Neural progenitor cell (in vitro differentiated cells): ENCODE results near the gene OSCP1. TPM values are rescaled to one million over a fixed set of nuclear protein-coding genes. Genes with fewer than 3 reads are reported as not detected.

Experiments used
- DNase-seq: peaks from one replicate; pipeline ENCODE4 v3.0.0-alpha.2; 2016; ENCODE audit warnings: low spot score
- H2AFZ ChIP-seq: fragments of 200-600 bp; sonication (generic); replicated peaks from 2 replicates; pipeline ENCODE4 v1.6.1; 2016; ENCODE audit warnings: antibody characterized with exemption
- H3F3A ChIP-seq: fragments of 200-600 bp; sonication (generic); 2 replicates; pipeline ENCODE4 v1.6.1; 2016; ENCODE audit warnings: antibody characterized with exemption, low read depth
- H3K27ac ChIP-seq: fragments of 200-600 bp; sonication (generic); 2 replicates; pipeline ENCODE4 v1.5.1; 2016; ENCODE audit warnings: mild to moderate bottlenecking
- H3K27me3 ChIP-seq: fragments of 200-600 bp; sonication (generic); 2 replicates; pipeline ENCODE4 v1.6.1; 2016; ENCODE audit warnings: mild to moderate bottlenecking, moderate library complexity
- H3K36me3 ChIP-seq: fragments of 200-600 bp; sonication (generic); 2 replicates; pipeline ENCODE4 v1.5.1; 2016
- H3K4me1 ChIP-seq: fragments of 200-600 bp; sonication (generic); 2 replicates; pipeline ENCODE4 v1.6.1; 2016; ENCODE audit warnings: mixed run types
- H3K4me2 ChIP-seq: fragments of 200-600 bp; sonication (generic); 2 replicates; pipeline ENCODE4 v1.6.1; 2016
- H3K4me3 ChIP-seq: fragments of 200-600 bp; sonication (generic); 2 replicates; pipeline ENCODE4 v1.5.1; 2016
- H3K79me2 ChIP-seq: fragments of 200-600 bp; sonication (generic); 2 replicates; pipeline ENCODE4 v1.6.1; 2016; ENCODE audit warnings: low read depth
- H3K9ac ChIP-seq: fragments of 200-600 bp; sonication (generic); 2 replicates; pipeline ENCODE4 v1.6.1; 2016
- H3K9me3 ChIP-seq: fragments of 200-600 bp; sonication (generic); 2 replicates; pipeline ENCODE4 v1.5.1; 2016; ENCODE audit warnings: low read depth
- H4K20me1 ChIP-seq: fragments of 200-600 bp; sonication (generic); 2 replicates; pipeline ENCODE4 v1.6.1; 2016; ENCODE audit warnings: low read depth
- H3K27ac Mint-ChIP-seq: 3 replicates; pipeline ENCODE4 v1.8.0; 2021; ENCODE audit warnings: mixed read lengths
- H3K27me3 Mint-ChIP-seq: 2 replicates; pipeline ENCODE4 v1.8.0; 2022; ENCODE audit warnings: low read depth, mild to moderate bottlenecking, inconsistent platforms, moderate library complexity, mixed read lengths; ENCODE audit not compliant: insufficient read depth
- H3K36me3 Mint-ChIP-seq: 3 replicates; pipeline ENCODE4 v1.8.0; 2021; ENCODE audit warnings: mixed read lengths
- H3K4me1 Mint-ChIP-seq: 3 replicates; pipeline ENCODE4 v1.8.0; 2021; ENCODE audit warnings: mixed read lengths
- H3K4me3 Mint-ChIP-seq: 3 replicates; pipeline ENCODE4 v1.8.0; 2021; ENCODE audit warnings: mild to moderate bottlenecking, moderate library complexity, mixed read lengths
- H3K9me3 Mint-ChIP-seq: 3 replicates; pipeline ENCODE4 v1.8.0; 2020; ENCODE audit warnings: mixed read lengths
- EZH2 ChIP-seq: fragments of 200-600 bp; sonication (generic); IDR thresholded peaks from 2 replicates; pipeline ENCODE4 v1.6.1; 2017; ENCODE audit warnings: antibody characterized with exemption, mild to moderate bottlenecking, moderate library complexity
- EZH2phosphoT487 ChIP-seq: fragments of 200-600 bp; sonication (generic); IDR thresholded peaks from 2 replicates; pipeline ENCODE4 v1.6.1; 2017; ENCODE audit warnings: antibody characterized with exemption
- total RNA-seq: library from RNA; depleted of rRNA; stranded (reverse); fragments of >200 nt; gene quantifications from 2 replicates; pipeline ENCODE4 v1.2.3, GENCODE V29; 2015; ENCODE audit warnings: low replicate concordance
- TF ChIP-seq, protein P1 (sequence below): fragments of 200-600 bp; sonication (generic); IDR thresholded peaks from 2 replicates; pipeline ENCODE4 v1.5.1; 2017; ENCODE audit warnings: antibody characterized with exemption, mild to moderate bottlenecking

OSCP1 gene, protein sequence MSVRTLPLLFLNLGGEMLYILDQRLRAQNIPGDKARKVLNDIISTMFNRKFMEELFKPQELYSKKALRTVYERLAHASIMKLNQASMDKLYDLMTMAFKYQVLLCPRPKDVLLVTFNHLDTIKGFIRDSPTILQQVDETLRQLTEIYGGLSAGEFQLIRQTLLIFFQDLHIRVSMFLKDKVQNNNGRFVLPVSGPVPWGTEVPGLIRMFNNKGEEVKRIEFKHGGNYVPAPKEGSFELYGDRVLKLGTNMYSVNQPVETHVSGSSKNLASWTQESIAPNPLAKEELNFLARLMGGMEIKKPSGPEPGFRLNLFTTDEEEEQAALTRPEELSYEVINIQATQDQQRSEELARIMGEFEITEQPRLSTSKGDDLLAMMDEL
- total RNA-seq = 7.8 and 8.2 TPM in 2 replicates

DNA sequence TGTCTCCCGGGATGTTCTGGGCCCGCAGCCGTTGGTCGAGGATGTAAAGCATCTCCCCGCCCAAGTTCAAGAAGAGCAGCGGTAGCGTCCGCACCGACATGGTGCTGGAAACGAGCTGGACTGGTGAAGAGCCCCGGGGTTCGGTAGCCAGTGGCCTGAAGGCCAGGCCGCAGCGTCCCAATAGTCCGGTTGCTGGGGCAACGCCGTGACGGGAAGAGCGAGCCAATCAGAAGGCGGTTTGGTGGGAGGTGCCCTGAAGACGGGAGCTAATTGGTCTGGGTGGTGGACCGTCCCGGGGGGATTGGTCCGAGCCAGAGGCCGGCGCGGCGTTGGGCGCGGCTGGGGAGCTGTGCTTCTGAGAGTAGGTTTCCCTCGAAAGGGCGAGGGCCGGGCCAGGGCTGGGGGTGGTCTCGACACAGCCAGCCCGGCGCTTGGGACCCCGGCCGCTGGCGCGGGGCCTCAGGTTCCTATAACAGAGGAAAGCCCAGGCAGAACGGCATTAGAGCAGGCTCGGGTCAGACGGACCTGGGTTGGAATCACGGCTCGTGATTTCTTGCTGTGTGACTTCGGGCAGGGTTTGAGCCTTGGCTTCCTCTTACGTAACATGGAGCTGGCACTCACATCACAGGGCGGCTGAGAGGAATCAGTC, at the start of gene OSCP1:
Gene OSCP1 (minus strand): TSS at position 182 of the 649 bp plus-strand sequence. CDS start 82 bp downstream, at position 100.
- H3K4me3 ChIP-seq = peak within 1 kb of the TSS; percentile 58
- no peaks in the 10 kb centered on the region for H4K20me1 ChIP-seq
- no peaks in the 10 kb centered on the region for H3K9me3 ChIP-seq
- H3K4me1 Mint-ChIP-seq = peaks cover 32% of the 10 kb centered on the region
- peak within 1 kb of the TSS; percentile 80 for H3K4me2 ChIP-seq
- H3K27me3 Mint-ChIP-seq = no peaks in the 10 kb centered on the region
- peak within 1 kb of the TSS; percentile 98 for H3K27ac Mint-ChIP-seq
- TF ChIP-seq EZH2phosphoT487 = no peak
- no peak for TF ChIP-seq EZH2
- TF ChIP-seq, protein P1, sequence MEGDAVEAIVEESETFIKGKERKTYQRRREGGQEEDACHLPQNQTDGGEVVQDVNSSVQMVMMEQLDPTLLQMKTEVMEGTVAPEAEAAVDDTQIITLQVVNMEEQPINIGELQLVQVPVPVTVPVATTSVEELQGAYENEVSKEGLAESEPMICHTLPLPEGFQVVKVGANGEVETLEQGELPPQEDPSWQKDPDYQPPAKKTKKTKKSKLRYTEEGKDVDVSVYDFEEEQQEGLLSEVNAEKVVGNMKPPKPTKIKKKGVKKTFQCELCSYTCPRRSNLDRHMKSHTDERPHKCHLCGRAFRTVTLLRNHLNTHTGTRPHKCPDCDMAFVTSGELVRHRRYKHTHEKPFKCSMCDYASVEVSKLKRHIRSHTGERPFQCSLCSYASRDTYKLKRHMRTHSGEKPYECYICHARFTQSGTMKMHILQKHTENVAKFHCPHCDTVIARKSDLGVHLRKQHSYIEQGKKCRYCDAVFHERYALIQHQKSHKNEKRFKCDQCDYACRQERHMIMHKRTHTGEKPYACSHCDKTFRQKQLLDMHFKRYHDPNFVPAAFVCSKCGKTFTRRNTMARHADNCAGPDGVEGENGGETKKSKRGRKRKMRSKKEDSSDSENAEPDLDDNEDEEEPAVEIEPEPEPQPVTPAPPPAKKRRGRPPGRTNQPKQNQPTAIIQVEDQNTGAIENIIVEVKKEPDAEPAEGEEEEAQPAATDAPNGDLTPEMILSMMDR = no peak
- no peaks in the 10 kb centered on the region for H3K9me3 Mint-ChIP-seq
- H3K36me3 ChIP-seq = no peaks in the 10 kb centered on the region
- no peaks in the 10 kb centered on the region for H3K27me3 ChIP-seq
- DNase-seq = peak; percentile 98
- no peaks in the 10 kb centered on the region for H3K4me1 ChIP-seq
- H3F3A ChIP-seq = peaks cover 11% of the 10 kb centered on the region
- H3K4me3 Mint-ChIP-seq = peak within 1 kb of the TSS; percentile 96
- H3K36me3 Mint-ChIP-seq = peaks cover 4% of the 10 kb centered on the region
- peak within 1 kb of the TSS; percentile 69 for H3K27ac ChIP-seq
- peak within 1 kb of the TSS; percentile 46 for H3K9ac ChIP-seq
- no peaks in the 10 kb centered on the region for H3K79me2 ChIP-seq
- H2AFZ ChIP-seq = peak within 1 kb of the TSS; percentile 60

DNA sequence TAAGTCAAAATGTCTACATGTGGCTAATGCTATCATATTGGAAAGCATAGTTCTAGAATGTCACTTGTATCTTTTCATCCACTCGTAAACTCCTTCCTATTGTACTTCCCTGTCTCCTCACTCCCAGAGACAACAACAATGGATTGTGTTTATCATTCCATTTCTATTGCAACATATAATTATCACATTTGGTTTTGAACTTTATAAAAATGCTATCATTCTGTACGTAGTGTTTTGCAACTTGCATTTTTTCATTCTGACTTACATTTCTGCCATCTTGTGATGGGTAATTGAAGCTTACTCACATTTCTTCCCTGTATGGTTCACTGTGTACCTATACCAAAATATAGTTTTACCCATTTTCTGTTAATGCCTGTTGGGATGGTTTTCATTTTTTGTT, 47.0 kb upstream of the OSCP1 start:
- no peak overlapping the region for H3K9ac ChIP-seq
- no peak overlapping the region for H3K4me3 ChIP-seq
- Mint-ChIP-seq H3K36me3 (no peaks in the 10 kb centered on the region), H3K4me1 (no peaks in the 10 kb centered on the region), H3K9me3 (no peaks in the 10 kb centered on the region), H3K27me3 (peaks cover 3% of the 10 kb centered on the region), H3K27ac (no peak overlapping the region), H3K4me3 (no peak overlapping the region)
- H3K27me3 ChIP-seq = peaks cover 12% of the 10 kb centered on the region
- H3K4me1 ChIP-seq = no peaks in the 10 kb centered on the region
- no peak overlapping the region for H3K4me2 ChIP-seq
- H3F3A ChIP-seq = no peaks in the 10 kb centered on the region
- H3K27ac ChIP-seq = no peak overlapping the region
- no peaks in the 10 kb centered on the region for H3K9me3 ChIP-seq
- no peak for DNase-seq
- H3K36me3 ChIP-seq = no peaks in the 10 kb centered on the region
- TF ChIP-seq EZH2phosphoT487 = no peak
- TF ChIP-seq, protein P1 = no peak
- no peak for TF ChIP-seq EZH2
- no peaks in the 10 kb centered on the region for H4K20me1 ChIP-seq
- no peak overlapping the region for H2AFZ ChIP-seq
- H3K79me2 ChIP-seq = no peaks in the 10 kb centered on the region

DNA sequence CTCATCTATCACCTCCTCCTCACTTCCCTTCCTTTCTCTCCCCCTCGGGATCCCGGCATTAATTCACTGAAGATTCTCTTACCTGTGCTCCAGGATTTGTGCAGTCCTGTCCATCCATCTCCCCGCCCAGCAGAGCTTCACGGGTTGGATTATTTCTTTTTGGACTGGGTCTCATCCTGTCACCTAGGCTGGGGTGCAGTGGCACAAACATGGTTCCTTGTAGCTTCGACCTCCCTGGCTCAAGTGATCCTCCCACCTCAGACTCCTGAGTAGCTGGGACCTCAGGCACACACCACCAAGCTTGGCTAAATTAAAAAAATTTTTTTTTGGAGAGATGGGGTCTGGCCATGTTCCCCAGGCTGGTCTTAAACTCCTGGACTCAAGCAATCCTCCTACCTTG, 44.7 kb upstream of the OSCP1 start:
- no peak overlapping the region for H3K27ac ChIP-seq
- H3K4me2 ChIP-seq = no peak overlapping the region
- H3K9ac ChIP-seq = no peak overlapping the region
- TF ChIP-seq, protein P1 = no peak
- TF ChIP-seq EZH2 (no peak), EZH2phosphoT487 (no peak)
- Mint-ChIP-seq H3K27me3 (peaks cover 3% of the 10 kb centered on the region), H3K36me3 (no peaks in the 10 kb centered on the region), H3K27ac (no peak overlapping the region), H3K4me3 (no peak overlapping the region), H3K4me1 (no peaks in the 10 kb centered on the region), H3K9me3 (no peaks in the 10 kb centered on the region)
- H3F3A ChIP-seq = no peaks in the 10 kb centered on the region
- peaks cover 12% of the 10 kb centered on the region for H3K27me3 ChIP-seq
- H2AFZ ChIP-seq = no peak overlapping the region
- no peak for DNase-seq
- no peaks in the 10 kb centered on the region for H3K9me3 ChIP-seq
- no peaks in the 10 kb centered on the region for H3K4me1 ChIP-seq
- no peak overlapping the region for H3K4me3 ChIP-seq
- H4K20me1 ChIP-seq = no peaks in the 10 kb centered on the region
- H3K79me2 ChIP-seq = no peaks in the 10 kb centered on the region
- H3K36me3 ChIP-seq = no peaks in the 10 kb centered on the region
